Activated CD8-positive, alpha-beta memory T cell treated with anti-CD3 and anti-CD28 coated beads, Interleukin-2, amount 50 U/mL, for 1 hour (primary cell): ENCODE data around the gene STRBP.
A peak's percentile ranks its signal among the peaks of the same experiment; 100 is the strongest.
"Not testable (repeated sequence)": the region's sequence is repeated elsewhere in the genome, so short reads cannot be mapped to it uniquely, and the experiment has no call there.

Experiments
- DNase-seq: peaks from one replicate; pipeline ENCODE4 v3.0.0-alpha.2; 2020; ENCODE audit errors: extremely low read depth

Gene STRBP

GRCh38 chr9:123268465-123269259 lies at the start of gene STRBP:
TSS of gene STRBP (minus strand) at chr9:123268586. CDS start at chr9:123184134, 84,452 bp downstream.
- peak; percentile 72 for DNase-seq

- DNase-seq = no peak
Measured at GRCh38 chr9:123316053-123316718, 47.8 kb upstream of the STRBP start.

- no peak for DNase-seq
Measured at GRCh38 chr9:123315635-123316034, 47.2 kb upstream of the STRBP start.

- no peak for DNase-seq
Measured at GRCh38 chr9:123314617-123315016, 46.2 kb upstream of the STRBP start.

- DNase-seq = no peak
Measured at GRCh38 chr9:123312306-123312877, 44.0 kb upstream of the STRBP start.

- DNase-seq = no peak
Measured at GRCh38 chr9:123311250-123311752, 42.9 kb upstream of the STRBP start.

GRCh38 chr9:123310551-123311249 lies 42.3 kb upstream of the STRBP start:
- DNase-seq = no peak

- DNase-seq = no peak
Measured at GRCh38 chr9:123309611-123310010, 41.2 kb upstream of the STRBP start.

GRCh38 chr9:123305879-123306278 lies 37.5 kb upstream of the STRBP start:
- no peak for DNase-seq

- DNase-seq = no peak
Measured at GRCh38 chr9:123304340-123304691, 35.9 kb upstream of the STRBP start.

- DNase-seq = no peak
Measured at GRCh38 chr9:123302348-123303214, 34.2 kb upstream of the STRBP start.

GRCh38 chr9:123301936-123302335 lies 33.5 kb upstream of the STRBP start:
- DNase-seq = not testable (repeated sequence)

- DNase-seq = no peak
Measured at GRCh38 chr9:123300554-123300953, 32.2 kb upstream of the STRBP start.

GRCh38 chr9:123299558-123300126 lies 31.3 kb upstream of the STRBP start:
- no peak for DNase-seq

GRCh38 chr9:123296174-123296573 lies 27.8 kb upstream of the STRBP start:
- no peak for DNase-seq

GRCh38 chr9:123291736-123292135 lies 23.4 kb upstream of the STRBP start:
- no peak for DNase-seq

GRCh38 chr9:123290764-123291163 lies 22.4 kb upstream of the STRBP start:
- DNase-seq = no peak

- DNase-seq = no peak
Measured at GRCh38 chr9:123287639-123288038, 19.3 kb upstream of the STRBP start.

GRCh38 chr9:123286324-123286723 lies 17.9 kb upstream of the STRBP start:
- DNase-seq = no peak

GRCh38 chr9:123284656-123285055 lies 16.3 kb upstream of the STRBP start:
- DNase-seq = no peak

- DNase-seq = no peak
Measured at GRCh38 chr9:123283455-123283854, 15.1 kb upstream of the STRBP start.
